Trophoblast cell (in vitro differentiated cells and primary cell): ENCODE data around the gene CAMKK1. TPM values are rescaled to one million over a fixed set of nuclear protein-coding genes. Genes with fewer than 3 reads are reported as not detected.

Source experiments
- DNase-seq, 2 donors: peaks; one replicate each; pipeline ENCODE4 v3.0.0-alpha.2; 2016
- H2AFZ ChIP-seq: 2 replicates; pipeline ENCODE4 v1.6.1; 2013; ENCODE audit warnings: low read length, moderate library complexity, mild to moderate bottlenecking; ENCODE audit not compliant: insufficient read depth, poor library complexity
- H2AK5ac ChIP-seq: 2 replicates; pipeline ENCODE4 v1.6.1; 2013; ENCODE audit warnings: mild to moderate bottlenecking, low read length
- H2BK120ac ChIP-seq: 2 replicates; pipeline ENCODE4 v1.6.1; 2013; ENCODE audit warnings: low read length, mild to moderate bottlenecking, moderate library complexity; ENCODE audit not compliant: insufficient read depth, poor library complexity
- H2BK12ac ChIP-seq: 2 replicates; pipeline ENCODE4 v1.6.1; 2013; ENCODE audit warnings: mild to moderate bottlenecking, low read length, moderate library complexity
- H2BK5ac ChIP-seq: 2 replicates; pipeline ENCODE4 v1.6.1; 2013; ENCODE audit warnings: low read length, low read depth, moderate library complexity, mild to moderate bottlenecking; ENCODE audit not compliant: poor library complexity
- H3K14ac ChIP-seq: 2 replicates; pipeline ENCODE4 v1.6.1; 2013; ENCODE audit warnings: mild to moderate bottlenecking, low read length
- H3K18ac ChIP-seq: 2 replicates; pipeline ENCODE4 v1.6.1; 2013; ENCODE audit warnings: mild to moderate bottlenecking, low read length
- H3K23ac ChIP-seq: 2 replicates; pipeline ENCODE4 v1.6.1; 2013; ENCODE audit warnings: low read length
- H3K27ac ChIP-seq: 2 replicates; pipeline ENCODE4 v1.5.1; 2013; ENCODE audit warnings: low read depth, mild to moderate bottlenecking, inconsistent platforms, low read length, moderate library complexity
- H3K27me3 ChIP-seq: 2 replicates; pipeline ENCODE4 v1.6.1; 2013; ENCODE audit warnings: inconsistent platforms, mild to moderate bottlenecking, low read length, moderate library complexity; ENCODE audit not compliant: insufficient read depth
- H3K36me3 ChIP-seq, 2 experiments: 1 replicate in 1 of 2; 2 replicates in 1 of 2; pipeline ENCODE4 v1.6.1; 2013; ENCODE audit warnings: low read length in 2 of 2, mild to moderate bottlenecking in 2 of 2, moderate library complexity in 1 of 2; ENCODE audit not compliant: insufficient read depth in 2 of 2, control insufficient read depth in 1 of 2
- H3K4ac ChIP-seq: 2 replicates; pipeline ENCODE4 v1.6.1; 2013; ENCODE audit warnings: low read depth, mild to moderate bottlenecking, low read length, moderate library complexity
- H3K4me1 ChIP-seq, 2 experiments: 1 replicate in 1 of 2; 2 replicates in 1 of 2; pipeline ENCODE4 v1.6.1; 2013; ENCODE audit warnings: low read length in 2 of 2, mild to moderate bottlenecking in 2 of 2, moderate library complexity in 1 of 2; ENCODE audit not compliant: insufficient read depth in 2 of 2, control insufficient read depth in 1 of 2
- H3K4me2 ChIP-seq: 2 replicates; pipeline ENCODE4 v1.6.1; 2013; ENCODE audit warnings: inconsistent platforms, mild to moderate bottlenecking, low read length, moderate library complexity
- H3K4me3 ChIP-seq: 2 replicates; pipeline ENCODE4 v1.5.1; 2013; ENCODE audit warnings: mild to moderate bottlenecking, low read depth, low read length, inconsistent platforms
- H3K79me1 ChIP-seq: one replicate; pipeline ENCODE4 v1.6.1; 2013; ENCODE audit warnings: low read length
- H3K79me2 ChIP-seq: 2 replicates; pipeline ENCODE4 v1.6.1; 2013; ENCODE audit warnings: low read length, mild to moderate bottlenecking; ENCODE audit not compliant: control insufficient read depth, insufficient read depth, poor library complexity
- H3K9ac ChIP-seq: 2 replicates; pipeline ENCODE4 v1.6.1; 2013; ENCODE audit warnings: mild to moderate bottlenecking, low read length
- H3K9me3 ChIP-seq: 2 replicates; pipeline ENCODE4 v1.6.1; 2013; ENCODE audit warnings: low read depth, mild to moderate bottlenecking, control low read depth, inconsistent platforms, low read length; ENCODE audit not compliant: insufficient read depth
- H4K12ac ChIP-seq: 2 replicates; pipeline ENCODE4 v1.6.1; 2013; ENCODE audit warnings: low read depth, mild to moderate bottlenecking, low read length, moderate library complexity
- H4K8ac ChIP-seq: 2 replicates; pipeline ENCODE4 v1.6.1; 2013; ENCODE audit warnings: low read depth, mild to moderate bottlenecking, low read length, moderate library complexity
- H4K91ac ChIP-seq: one replicate; pipeline ENCODE4 v1.6.1; 2013; ENCODE audit warnings: low read depth, mild to moderate bottlenecking, low read length, moderate library complexity
- WGBS: extraction: QIAGEN DNeasy Blood & Tissue Kit; methylation state at CpG from one replicate; pipeline ENCODE4 v1.1.7; 2013; ENCODE audit warnings: missing lambda C conversion rate; ENCODE audit not compliant: insufficient read length, insufficient coverage; ENCODE audit errors: extremely low coverage; 5-methylcytosine and 5-hydroxymethylcytosine counted together
- polyA plus RNA-seq: library from polyadenylated mRNA; stranded (reverse); fragments of 200-250 nt; gene quantifications from 2 replicates; pipeline ENCODE4 v1.2.3, GENCODE V29; 2013

CAMKK1 gene
- 0.82 and 0.90 TPM in 2 replicates for polyA plus RNA-seq

DNA sequence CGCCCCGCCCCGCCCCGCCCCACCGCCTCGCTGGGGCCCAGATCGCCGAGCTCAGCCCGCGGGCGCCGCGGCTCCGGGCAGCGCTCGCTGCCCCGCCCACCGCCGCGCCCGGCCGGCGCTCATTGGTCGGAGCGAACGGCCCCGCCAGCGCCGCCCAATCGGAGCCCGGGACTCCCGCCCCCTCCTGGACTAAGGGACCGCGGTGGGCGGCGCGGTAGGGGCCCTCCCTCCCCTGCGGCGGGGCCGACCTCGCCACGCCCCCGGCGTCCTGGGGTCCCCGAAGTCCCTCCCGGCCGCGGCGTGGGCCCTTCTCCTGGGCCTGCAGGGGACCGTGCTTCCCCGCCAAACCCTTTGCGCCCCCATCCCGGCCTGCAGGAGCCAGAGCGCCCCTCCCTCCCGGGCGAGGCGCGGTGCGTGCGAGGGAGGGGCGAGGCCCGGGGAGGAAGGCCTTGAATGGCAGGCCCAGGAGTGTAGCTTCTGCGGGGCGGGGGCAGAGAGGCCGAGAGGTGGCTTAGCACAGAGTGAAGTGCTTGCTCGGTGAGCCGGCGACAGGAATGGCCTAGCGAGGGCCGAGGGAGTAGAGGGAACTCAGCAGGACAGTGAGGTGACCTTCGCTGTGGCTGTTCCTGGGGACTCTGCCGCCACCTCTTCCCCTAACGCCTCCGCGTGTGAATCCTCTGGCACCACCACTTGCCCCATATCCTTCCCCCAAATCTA, at the start of gene CAMKK1:
CAMKK1 (minus strand) TSS at position 51 of the 717 bp plus-strand sequence. CDS start 7,366 bp downstream, outside the sequence.
- Histone ChIP-seq H2AFZ (peak within 1 kb of the TSS; percentile 76), H3K4ac (peak within 1 kb of the TSS; percentile 25), H3K14ac (peak within 1 kb of the TSS; percentile 54), H3K27me3 (peaks cover 16% of the 10 kb centered on the region), H3K27ac (no peak within 1 kb of the TSS), H2BK12ac (peak within 1 kb of the TSS; percentile 29), H4K91ac (peak within 1 kb of the TSS; percentile 45), H4K12ac (peak within 1 kb of the TSS; percentile 32), H2BK120ac (peak within 1 kb of the TSS; percentile 59), H3K18ac (peak within 1 kb of the TSS; percentile 67), H3K4me3 (peak within 1 kb of the TSS; percentile 74), H2AK5ac (no peak within 1 kb of the TSS), H3K36me3 (no peaks in the 10 kb centered on the region), H3K79me2 (no peaks in the 10 kb centered on the region), H3K4me1 (peaks cover 4 to 14% of the 10 kb centered on the region in 2 experiments), H4K8ac (peak within 1 kb of the TSS; percentile 69), H3K79me1 (peaks cover 2% of the 10 kb centered on the region), H3K23ac (no peak within 1 kb of the TSS), H3K4me2 (peak within 1 kb of the TSS; percentile 92), H3K9ac (no peak within 1 kb of the TSS), H3K9me3 (peaks cover 5% of the 10 kb centered on the region), H2BK5ac (peak within 1 kb of the TSS; percentile 48)
- no CpG with 5 or more reads among the region's 75 CpGs for WGBS
- peak; percentile 84 to 92 for DNase-seq

DNA sequence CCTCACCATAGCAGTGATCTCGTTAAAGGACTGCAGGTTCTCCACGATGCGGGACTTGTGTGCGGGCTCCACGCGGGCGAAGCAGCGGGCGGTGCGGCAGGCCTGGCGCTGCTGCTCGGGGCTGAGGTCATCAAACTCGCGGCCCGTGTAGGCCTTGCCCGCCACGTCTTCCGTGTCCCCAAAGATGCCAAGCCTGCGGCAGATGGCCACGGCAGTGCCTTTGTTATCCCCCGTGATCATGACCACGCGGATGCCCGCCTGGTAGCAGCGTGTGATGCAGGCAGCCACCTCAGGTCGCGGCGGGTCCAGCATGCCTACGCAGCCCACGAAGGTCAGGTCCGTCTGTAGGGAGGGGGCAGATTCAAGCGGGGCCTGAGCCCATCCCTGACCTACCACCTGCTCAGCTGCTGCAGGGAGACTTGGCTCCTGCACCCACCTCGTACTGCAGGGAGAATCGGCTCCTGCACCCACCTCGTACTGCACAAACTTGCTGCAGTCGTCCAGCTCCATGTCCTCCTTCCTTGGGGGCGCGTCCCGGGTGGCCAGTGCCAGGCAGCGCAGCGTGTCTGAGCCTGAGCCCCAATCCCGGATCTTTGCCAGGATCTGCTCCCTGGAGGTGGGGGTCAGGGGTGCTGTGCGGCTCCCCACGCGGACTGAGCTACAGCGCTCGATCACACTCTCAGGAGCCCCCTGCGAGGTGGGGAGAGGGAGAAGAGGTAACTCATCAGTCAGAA, 48.3 kb upstream of the CAMKK1 start:
- Histone ChIP-seq H4K8ac (no peak overlapping the region), H3K9ac (no peak overlapping the region), H2BK5ac (no peak overlapping the region), H3K79me2 (no peaks in the 10 kb centered on the region), H3K36me3 (no peaks in the 10 kb centered on the region), H2BK12ac (no peak overlapping the region), H3K4me1 (peaks cover 6% of the 10 kb centered on the region in 2 experiments), H3K23ac (no peak overlapping the region), H4K12ac (no peak overlapping the region), H3K4me2 (no peak overlapping the region), H3K27me3 (no peaks in the 10 kb centered on the region), H2AFZ (no peak overlapping the region), H2AK5ac (no peak overlapping the region), H3K14ac (no peak overlapping the region), H3K79me1 (no peaks in the 10 kb centered on the region), H2BK120ac (no peak overlapping the region), H3K4ac (no peak overlapping the region), H4K91ac (no peak overlapping the region), H3K9me3 (peaks cover 7% of the 10 kb centered on the region), H3K27ac (no peak overlapping the region), H3K4me3 (no peak overlapping the region), H3K18ac (no peak overlapping the region)
- no CpG with 5 or more reads among the region's 48 CpGs for WGBS
- DNase-seq, result no peak

DNA sequence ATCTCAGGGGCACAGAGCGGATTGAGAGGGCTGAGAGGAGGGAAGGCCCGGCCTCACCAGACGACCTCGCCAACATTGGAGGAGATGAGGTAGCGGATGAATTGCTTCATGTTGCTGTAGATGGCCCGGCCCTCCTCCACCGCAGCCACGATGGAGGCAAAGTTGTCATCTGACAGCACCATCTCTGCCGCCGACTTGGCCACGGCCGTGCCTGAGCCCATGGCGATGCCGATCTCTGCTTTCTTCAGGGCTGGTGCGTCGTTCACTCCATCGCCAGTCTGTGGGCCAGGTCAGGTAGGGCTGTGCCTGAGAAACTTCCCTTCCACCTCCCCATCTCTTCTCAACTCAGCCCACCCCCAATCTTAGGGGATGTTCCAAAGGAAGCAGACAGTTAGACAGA, 44.5 kb upstream of the CAMKK1 start:
- Histone ChIP-seq H3K4ac (no peak overlapping the region), H3K79me2 (no peaks in the 10 kb centered on the region), H2BK12ac (no peak overlapping the region), H3K79me1 (no peaks in the 10 kb centered on the region), H3K18ac (no peak overlapping the region), H4K8ac (no peak overlapping the region), H3K23ac (no peak overlapping the region), H3K9ac (no peak overlapping the region), H3K27ac (no peak overlapping the region), H3K36me3 (no peaks in the 10 kb centered on the region), H2AK5ac (no peak overlapping the region), H3K27me3 (no peaks in the 10 kb centered on the region), H3K14ac (no peak overlapping the region), H3K4me1 (no peaks in the 10 kb centered on the region), H4K12ac (no peak overlapping the region), H3K4me2 (no peak overlapping the region), H2BK120ac (no peak overlapping the region), H3K9me3 (no peaks in the 10 kb centered on the region), H2AFZ (no peak overlapping the region), H3K4me3 (no peak overlapping the region), H2BK5ac (no peak overlapping the region), H4K91ac (no peak overlapping the region)
- WGBS, result no CpG with 5 or more reads among the region's 17 CpGs
- DNase-seq, result no peak

DNA sequence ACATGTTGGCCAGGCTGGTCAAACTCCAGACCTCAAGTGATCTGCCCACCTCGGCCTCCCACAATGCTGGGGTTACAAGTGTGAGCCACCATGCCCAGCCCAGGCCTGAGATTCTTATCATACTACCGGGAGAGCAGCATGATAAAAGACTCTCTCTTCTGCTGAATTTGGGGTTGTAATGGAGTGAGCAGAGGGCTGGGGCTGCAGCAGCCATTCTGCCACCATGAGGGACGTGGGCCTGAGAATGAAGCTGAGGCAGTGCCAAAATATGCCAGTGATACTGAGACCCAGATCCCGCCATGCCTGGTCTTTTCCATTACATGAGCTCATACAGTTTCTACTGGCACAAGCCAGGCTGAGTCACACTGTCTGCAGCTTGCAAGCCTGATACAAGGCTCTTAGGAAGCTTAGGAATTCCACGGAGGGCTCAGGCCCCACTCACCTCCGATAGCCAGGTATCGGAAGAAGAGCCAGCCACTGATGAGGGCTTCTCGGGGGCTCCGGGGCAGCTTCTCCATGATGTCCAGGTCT, 43.0 kb upstream of the CAMKK1 start:
- Histone ChIP-seq H2AK5ac (no peak overlapping the region), H3K9me3 (no peaks in the 10 kb centered on the region), H2BK12ac (no peak overlapping the region), H3K18ac (no peak overlapping the region), H2BK120ac (no peak overlapping the region), H3K79me1 (no peaks in the 10 kb centered on the region), H3K23ac (no peak overlapping the region), H3K4me2 (no peak overlapping the region), H3K4ac (no peak overlapping the region), H3K27ac (no peak overlapping the region), H3K4me3 (no peak overlapping the region), H3K79me2 (no peaks in the 10 kb centered on the region), H3K27me3 (no peaks in the 10 kb centered on the region), H3K9ac (no peak overlapping the region), H4K91ac (no peak overlapping the region), H3K14ac (no peak overlapping the region), H4K12ac (no peak overlapping the region), H2AFZ (no peak overlapping the region), H3K4me1 (no peaks in the 10 kb centered on the region), H2BK5ac (no peak overlapping the region), H3K36me3 (no peaks in the 10 kb centered on the region), H4K8ac (no peak overlapping the region)
- peak; percentile 40 to 41 for DNase-seq
- no CpG with 5 or more reads among the region's 9 CpGs for WGBS
